Uterus (tissue), 2 donors: ENCODE measurements around the gene CLDN20.

Experiments used
- CTCF ChIP-seq, 4 experiments: fragments of 200-600 bp in 2 of 4; fragments of 450-650 bp in 2 of 4; sonication (generic) in 2 of 4; IDR thresholded peaks; one replicate each; pipeline ENCODE4 v1.5.1; 2016 to 2019; ENCODE audit warnings: antibody characterized with exemption in 4 of 4, mild to moderate bottlenecking in 2 of 4, moderate library complexity in 1 of 4
- POLR2A ChIP-seq, 2 donors: fragments of 450-650 bp; IDR thresholded peaks; one replicate each; pipeline ENCODE4 v1.6.1; 2016; ENCODE audit warnings: antibody characterized with exemption in 2 of 2, mild to moderate bottlenecking in 1 of 2, moderate library complexity in 1 of 2

- TF ChIP-seq CTCF (IDR thresholded peaks at IDR 0.05) (no peak), POLR2A (IDR thresholded peaks at IDR 0.05) (no peak)
Measured at GRCh38 chr6:155223646-155224451, 40.0 kb upstream of the CLDN20 start.
